Chondrocyte (in vitro differentiated cells): ENCODE measurements around the gene TOB2. TPM values are rescaled to one million over a fixed set of nuclear protein-coding genes. Genes with fewer than 3 reads are reported as not detected.
"Not testable (repeated sequence)": the region's sequence is repeated elsewhere in the genome, so short reads cannot be mapped to it uniquely, and the experiment has no call there.

Experiments
- DNase-seq: peaks from one replicate; pipeline ENCODE4 v3.0.0; 2021; ENCODE audit warnings: mixed read lengths, low spot score
- H3K27ac Mint-ChIP-seq: one replicate; pipeline ENCODE4 v1.8.0; 2021; ENCODE audit warnings: mild to moderate bottlenecking, moderate library complexity, mixed read lengths; ENCODE audit not compliant: unreplicated experiment
- H3K27me3 Mint-ChIP-seq: 2 replicates; pipeline ENCODE4 v1.8.0; 2021; ENCODE audit warnings: low read depth, mixed read lengths
- H3K36me3 Mint-ChIP-seq: 2 replicates; pipeline ENCODE4 v1.8.0; 2021; ENCODE audit warnings: low read depth, mixed read lengths
- H3K4me1 Mint-ChIP-seq: 2 replicates; pipeline ENCODE4 v1.8.0; 2021; ENCODE audit warnings: low read depth, mild to moderate bottlenecking, mixed read lengths
- H3K4me3 Mint-ChIP-seq: one replicate; pipeline ENCODE4 v1.8.0; 2021; ENCODE audit warnings: mild to moderate bottlenecking, moderate library complexity, mixed read lengths; ENCODE audit not compliant: unreplicated experiment
- H3K9me3 Mint-ChIP-seq: 2 replicates; pipeline ENCODE4 v1.8.0; 2021; ENCODE audit warnings: low read depth, mixed read lengths
- total RNA-seq: library from RNA; stranded (reverse); gene quantifications from 3 replicates; pipeline ENCODE4 v1.2.1, GENCODE V29; 2021
- TF ChIP-seq, protein P1 (sequence below): fragments of 200-600 bp; sonication (generic); IDR thresholded peaks from 2 replicates; pipeline ENCODE4 v1.5.0; 2021; ENCODE audit warnings: antibody characterized with exemption, mild to moderate bottlenecking, moderate library complexity

The TOB2 gene
- total RNA-seq, 1 donor from 2014 or later: 37.7 TPM

DNA sequence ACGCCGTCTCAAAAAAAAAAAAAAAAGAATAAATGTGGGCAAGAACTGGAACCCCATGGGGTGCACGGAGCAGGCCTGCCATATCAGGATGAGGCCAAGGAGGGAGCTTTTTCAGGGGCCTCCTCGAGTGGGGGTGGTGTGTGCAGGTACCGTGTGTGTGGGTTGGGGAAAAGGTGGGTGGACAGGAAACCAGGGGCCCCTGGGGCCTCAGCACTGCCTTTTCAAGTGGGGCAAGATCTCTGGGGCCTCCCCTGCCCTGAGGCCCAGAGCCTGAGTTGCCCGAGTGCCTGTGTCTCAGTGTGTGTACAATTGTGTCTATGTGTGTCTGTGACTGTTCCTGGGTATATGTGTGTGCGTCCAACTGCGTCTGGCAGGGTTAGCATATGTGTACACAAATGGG is 41.0 kb downstream of the TOB2 start:
- TF ChIP-seq, protein P1, sequence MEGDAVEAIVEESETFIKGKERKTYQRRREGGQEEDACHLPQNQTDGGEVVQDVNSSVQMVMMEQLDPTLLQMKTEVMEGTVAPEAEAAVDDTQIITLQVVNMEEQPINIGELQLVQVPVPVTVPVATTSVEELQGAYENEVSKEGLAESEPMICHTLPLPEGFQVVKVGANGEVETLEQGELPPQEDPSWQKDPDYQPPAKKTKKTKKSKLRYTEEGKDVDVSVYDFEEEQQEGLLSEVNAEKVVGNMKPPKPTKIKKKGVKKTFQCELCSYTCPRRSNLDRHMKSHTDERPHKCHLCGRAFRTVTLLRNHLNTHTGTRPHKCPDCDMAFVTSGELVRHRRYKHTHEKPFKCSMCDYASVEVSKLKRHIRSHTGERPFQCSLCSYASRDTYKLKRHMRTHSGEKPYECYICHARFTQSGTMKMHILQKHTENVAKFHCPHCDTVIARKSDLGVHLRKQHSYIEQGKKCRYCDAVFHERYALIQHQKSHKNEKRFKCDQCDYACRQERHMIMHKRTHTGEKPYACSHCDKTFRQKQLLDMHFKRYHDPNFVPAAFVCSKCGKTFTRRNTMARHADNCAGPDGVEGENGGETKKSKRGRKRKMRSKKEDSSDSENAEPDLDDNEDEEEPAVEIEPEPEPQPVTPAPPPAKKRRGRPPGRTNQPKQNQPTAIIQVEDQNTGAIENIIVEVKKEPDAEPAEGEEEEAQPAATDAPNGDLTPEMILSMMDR: no peak
- Mint-ChIP-seq H3K9me3 (no peaks in the 10 kb centered on the region), H3K27ac (no peak overlapping the region), H3K27me3 (no peaks in the 10 kb centered on the region), H3K36me3 (no peaks in the 10 kb centered on the region), H3K4me3 (no peak overlapping the region), H3K4me1 (peaks cover 23% of the 10 kb centered on the region)
- DNase-seq: no peak

DNA sequence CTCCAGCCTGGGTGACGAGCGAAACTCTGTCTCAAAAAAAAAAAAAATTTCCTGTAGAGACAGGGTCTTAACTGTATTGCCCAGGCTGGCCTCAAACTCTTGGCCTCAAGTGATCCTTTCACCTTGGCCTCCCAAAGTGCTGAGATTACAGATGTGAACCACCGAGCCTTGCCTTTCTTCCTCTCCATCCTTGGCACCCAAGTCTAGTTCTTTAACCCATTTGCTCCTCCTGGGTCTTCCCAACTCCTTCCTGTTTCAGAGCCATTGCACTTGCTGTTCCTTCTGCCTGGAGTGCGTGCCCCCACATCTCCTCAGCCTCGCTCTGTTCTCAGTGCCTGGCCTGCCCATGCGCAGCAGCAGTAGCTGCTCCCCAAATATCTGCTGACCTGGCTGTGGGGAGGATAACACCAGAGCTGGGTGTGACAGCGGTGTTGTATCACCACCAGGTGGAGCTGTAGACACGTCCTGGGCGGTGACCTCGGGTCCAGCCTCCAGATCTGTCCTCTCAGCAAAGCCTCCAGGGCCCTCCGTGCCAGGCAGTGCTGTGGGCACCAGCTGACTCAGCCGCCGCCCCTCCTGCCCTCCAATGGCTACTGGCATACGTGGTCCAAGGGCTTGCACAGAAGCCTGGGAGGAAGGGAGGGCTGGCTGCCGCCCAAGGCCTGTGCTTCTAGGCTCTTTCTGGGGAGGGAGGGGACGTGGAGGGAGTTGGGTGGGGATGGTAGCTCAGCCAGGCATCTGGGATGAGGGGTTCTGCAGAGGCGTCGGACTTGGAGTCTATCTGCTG is 42.9 kb downstream of the TOB2 start:
- TF ChIP-seq, protein P1: peak; percentile 96
- Mint-ChIP-seq H3K36me3 (no peaks in the 10 kb centered on the region), H3K9me3 (no peaks in the 10 kb centered on the region), H3K4me3 (peak overlapping the region; percentile 40), H3K27ac (peak overlapping the region; percentile 84), H3K27me3 (no peaks in the 10 kb centered on the region), H3K4me1 (peaks cover 19% of the 10 kb centered on the region)
- DNase-seq: peak; percentile 97

DNA sequence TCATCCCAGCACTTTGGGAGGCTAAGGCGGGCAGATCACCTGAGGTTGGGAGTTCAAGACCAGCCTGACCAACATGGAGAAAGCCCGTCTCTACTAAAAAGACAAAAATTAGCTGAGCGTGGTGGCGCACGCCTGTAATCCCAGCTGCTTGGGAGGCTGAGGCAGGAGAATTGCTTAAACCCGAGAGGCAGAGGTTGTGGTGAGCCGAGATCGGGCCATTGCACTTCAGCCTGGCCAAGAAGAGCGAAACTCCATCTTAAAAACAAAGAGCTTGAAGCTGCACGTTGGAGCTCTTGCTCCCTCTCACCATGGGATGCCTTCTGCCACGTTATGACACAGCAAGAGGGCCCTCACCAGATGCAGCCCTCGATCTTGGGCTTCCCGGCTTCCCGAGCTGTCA is 43.8 kb downstream of the TOB2 start:
- H3K9me3 Mint-ChIP-seq, DNase-seq, H3K36me3 Mint-ChIP-seq, H3K4me3 Mint-ChIP-seq, H3K27me3 Mint-ChIP-seq, H3K27ac Mint-ChIP-seq: not testable (repeated sequence)
- H3K4me1 Mint-ChIP-seq: peaks cover 19% of the 10 kb centered on the region

DNA sequence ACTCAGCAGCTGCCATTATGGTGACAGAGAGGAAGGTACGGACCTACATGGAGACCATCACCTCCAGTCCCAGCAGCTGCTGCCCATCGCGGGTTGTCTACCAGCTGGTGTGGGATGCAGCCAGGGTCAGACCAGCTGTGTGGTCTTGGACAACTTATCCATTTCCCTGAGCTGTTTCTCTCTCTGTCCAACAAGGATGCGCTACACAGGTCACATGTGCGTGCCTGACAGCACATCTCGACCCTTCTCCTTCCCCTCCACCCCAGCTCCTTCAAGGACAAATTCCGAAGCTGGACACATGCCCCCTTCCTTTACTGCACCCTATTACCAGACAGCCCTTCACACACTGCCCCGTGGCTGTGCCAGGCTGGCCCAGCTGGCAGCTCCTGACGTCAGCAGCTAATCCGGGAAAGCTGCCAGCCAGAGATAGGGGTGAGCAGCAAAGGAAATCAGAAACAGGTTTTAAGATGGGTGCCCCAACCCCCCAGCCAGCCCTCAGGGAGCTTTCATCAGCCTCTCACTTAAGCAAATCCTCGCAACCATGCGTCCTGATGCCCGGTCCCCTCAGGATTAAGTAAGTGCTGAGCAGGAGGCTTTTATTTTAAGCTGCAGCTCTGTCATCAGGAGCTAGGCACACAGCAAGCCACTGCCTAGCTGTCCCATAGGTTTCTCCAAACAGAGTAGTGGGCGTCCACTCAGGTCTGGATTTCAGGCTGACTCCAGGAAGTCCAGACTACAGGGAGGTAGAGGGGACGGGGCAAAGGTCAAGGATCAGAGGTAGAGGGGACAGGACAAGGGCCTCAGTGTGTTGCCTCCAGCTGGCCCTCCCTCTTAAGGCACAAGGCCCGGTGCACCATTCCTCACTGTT is 44.6 kb downstream of the TOB2 start:
- H3K4me1 Mint-ChIP-seq: peaks cover 19% of the 10 kb centered on the region
- no peaks in the 10 kb centered on the region for H3K27me3 Mint-ChIP-seq
- no peaks in the 10 kb centered on the region for H3K9me3 Mint-ChIP-seq
- no peak overlapping the region for H3K4me3 Mint-ChIP-seq
- DNase-seq: no peak
- peaks cover 3% of the 10 kb centered on the region for H3K36me3 Mint-ChIP-seq
- TF ChIP-seq, protein P1: no peak
- H3K27ac Mint-ChIP-seq: peak overlapping the region; percentile 83

DNA sequence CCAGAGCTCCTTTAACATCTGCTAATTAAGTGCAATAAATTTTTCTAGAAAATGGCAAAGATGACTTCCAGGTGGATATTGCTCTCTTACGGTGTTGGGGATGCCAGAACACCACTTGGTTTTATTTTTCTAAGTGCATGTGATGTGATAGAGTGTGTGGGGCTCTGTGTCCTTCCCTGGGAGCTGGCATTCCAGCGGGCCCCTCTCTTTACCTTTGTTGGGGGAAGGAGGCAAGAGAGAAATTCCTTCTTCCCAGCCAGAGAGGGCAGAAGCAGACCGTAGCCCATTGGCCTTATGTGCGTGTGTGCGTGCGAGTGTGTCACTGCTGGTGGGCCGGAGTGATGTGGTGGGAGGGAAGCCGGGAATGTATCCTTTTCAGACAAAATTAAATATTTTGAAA is 47.7 kb downstream of the TOB2 start:
- Mint-ChIP-seq H3K9me3 (no peaks in the 10 kb centered on the region), H3K27ac (no peak overlapping the region), H3K27me3 (no peaks in the 10 kb centered on the region), H3K4me1 (peaks cover 25% of the 10 kb centered on the region), H3K36me3 (peaks cover 6% of the 10 kb centered on the region), H3K4me3 (no peak overlapping the region)
- TF ChIP-seq, protein P1: no peak
- no peak for DNase-seq
